Ishikawa (cell line): ENCODE data around the gene DAB1.

Experiments used
- CEBPB ChIP-seq: IDR thresholded peaks from 2 replicates; pipeline ENCODE4 v1.6.1; 2012
- CREB1 ChIP-seq: IDR thresholded peaks from 2 replicates; pipeline ENCODE4 v1.6.1; 2012; ENCODE audit warnings: low read depth
- EGR1 ChIP-seq: IDR thresholded peaks from 2 replicates; pipeline ENCODE4 v1.6.1; 2012
- EP300 ChIP-seq: IDR thresholded peaks from 2 replicates; pipeline ENCODE4 v1.6.1; 2012; ENCODE audit warnings: borderline replicate concordance
- FOXM1 ChIP-seq: IDR thresholded peaks from 2 replicates; pipeline ENCODE4 v1.6.1; 2012; ENCODE audit warnings: low read depth, borderline replicate concordance
- MAX ChIP-seq: IDR thresholded peaks from 2 replicates; pipeline ENCODE4 v1.6.1; 2012
- NFIC ChIP-seq: IDR thresholded peaks from 2 replicates; pipeline ENCODE4 v1.6.1; 2012
- RAD21 ChIP-seq: IDR thresholded peaks from 2 replicates; pipeline ENCODE4 v1.6.1; 2012; ENCODE audit warnings: low read depth
- REST ChIP-seq: IDR thresholded peaks from 2 replicates; pipeline ENCODE4 v1.6.1; 2012; ENCODE audit warnings: low read depth, mild to moderate bottlenecking
- TAF1 ChIP-seq: IDR thresholded peaks from 2 replicates; pipeline ENCODE4 v1.6.1; 2012; ENCODE audit warnings: low read depth, mild to moderate bottlenecking
- TCF12 ChIP-seq: IDR thresholded peaks from 2 replicates; pipeline ENCODE4 v1.6.1; 2012; ENCODE audit warnings: low read depth
- TEAD4 ChIP-seq: IDR thresholded peaks from 2 replicates; pipeline ENCODE4 v1.6.1; 2012
- YY1 ChIP-seq: IDR thresholded peaks from 2 replicates; pipeline ENCODE4 v1.6.1; 2012; ENCODE audit warnings: low read depth
- ZBTB7A ChIP-seq: IDR thresholded peaks from 2 replicates; pipeline ENCODE4 v1.6.1; 2012; ENCODE audit warnings: low read depth
- TF ChIP-seq, protein P1 (sequence below): IDR thresholded peaks from 2 replicates; pipeline ENCODE4 v1.6.1; 2012

Gene DAB1

DNA sequence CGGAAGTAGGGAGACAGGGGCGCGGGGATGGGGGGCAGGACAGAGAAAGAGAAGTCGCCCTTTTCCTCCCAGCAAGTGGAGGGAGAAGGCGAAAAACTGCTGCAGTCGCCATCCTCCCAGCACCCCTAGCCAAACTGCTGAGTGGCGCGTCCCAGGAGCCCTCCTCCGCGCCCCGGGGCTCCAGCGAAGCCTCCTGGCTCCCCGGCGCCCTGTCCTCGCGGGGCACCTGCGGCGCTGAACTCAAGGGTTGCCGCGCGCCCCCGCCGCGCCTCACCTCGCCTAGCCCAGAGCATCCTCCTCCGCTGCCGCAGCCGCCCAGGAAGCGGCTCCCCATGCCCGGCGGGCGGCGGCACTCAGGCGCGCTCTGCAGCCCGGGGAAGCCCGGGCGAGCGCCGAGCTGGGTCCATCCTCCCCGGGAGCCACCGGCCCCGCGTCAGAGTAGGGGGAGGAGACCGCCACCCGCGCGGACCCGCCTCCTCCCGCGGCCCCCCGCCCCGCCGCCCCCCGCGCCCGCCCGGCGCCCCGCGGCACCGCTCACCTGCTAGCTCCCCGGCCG lies at the start of gene DAB1:
Gene DAB1 (minus strand): TSS at position 405 of the 556 bp plus-strand sequence. CDS start 133,030 bp downstream, outside the sequence.
- no peak for TF ChIP-seq ZBTB7A
- TF ChIP-seq YY1 = no peak
- TF ChIP-seq EP300 = no peak
- TF ChIP-seq NFIC = no peak
- TF ChIP-seq TCF12 = no peak
- TF ChIP-seq TEAD4 = no peak
- TF ChIP-seq MAX = no peak
- TF ChIP-seq, protein P1, sequence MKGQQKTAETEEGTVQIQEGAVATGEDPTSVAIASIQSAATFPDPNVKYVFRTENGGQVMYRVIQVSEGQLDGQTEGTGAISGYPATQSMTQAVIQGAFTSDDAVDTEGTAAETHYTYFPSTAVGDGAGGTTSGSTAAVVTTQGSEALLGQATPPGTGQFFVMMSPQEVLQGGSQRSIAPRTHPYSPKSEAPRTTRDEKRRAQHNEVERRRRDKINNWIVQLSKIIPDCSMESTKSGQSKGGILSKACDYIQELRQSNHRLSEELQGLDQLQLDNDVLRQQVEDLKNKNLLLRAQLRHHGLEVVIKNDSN = no peak
- TF ChIP-seq RAD21 = no peak
- no peak for TF ChIP-seq CEBPB
- no peak for TF ChIP-seq CREB1
- TF ChIP-seq EGR1 = no peak
- TF ChIP-seq REST = no peak
- TF ChIP-seq FOXM1 = no peak
- TF ChIP-seq TAF1 = no peak

DNA sequence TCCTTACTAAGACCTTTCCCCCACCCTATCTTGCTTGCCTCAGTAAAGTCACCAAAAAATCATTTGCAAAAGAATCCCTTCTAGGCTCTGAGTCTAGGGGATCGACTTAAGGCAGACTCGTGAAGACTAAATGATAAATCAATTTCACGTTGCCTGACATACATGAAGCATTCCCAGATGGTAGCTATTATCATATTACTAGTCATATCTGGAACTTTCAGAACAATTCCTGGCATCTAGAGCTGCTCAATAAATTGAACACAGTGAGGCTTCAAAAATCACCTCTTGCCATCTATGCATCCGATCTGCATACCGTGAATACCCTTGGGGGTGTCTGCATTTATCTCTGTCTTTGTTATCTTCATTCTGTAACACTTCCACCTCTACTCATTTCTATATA lies 49.6 kb upstream of the DAB1 start:
- TF ChIP-seq EGR1 = no peak
- no peak for TF ChIP-seq TEAD4
- no peak for TF ChIP-seq TCF12
- TF ChIP-seq CEBPB = no peak
- TF ChIP-seq TAF1 = no peak
- no peak for TF ChIP-seq MAX
- no peak for TF ChIP-seq YY1
- no peak for TF ChIP-seq EP300
- TF ChIP-seq FOXM1 = no peak
- no peak for TF ChIP-seq RAD21
- no peak for TF ChIP-seq NFIC
- TF ChIP-seq ZBTB7A = no peak
- TF ChIP-seq CREB1 = no peak
- no peak for TF ChIP-seq REST
- TF ChIP-seq, protein P1 = no peak

- TF ChIP-seq NFIC = no peak
- no peak for TF ChIP-seq YY1
- no peak for TF ChIP-seq TEAD4
- no peak for TF ChIP-seq CREB1
- no peak for TF ChIP-seq MAX
- no peak for TF ChIP-seq ZBTB7A
Observed at GRCh38 chr1:57471995-57472394, 48.1 kb upstream of the DAB1 start.

DNA sequence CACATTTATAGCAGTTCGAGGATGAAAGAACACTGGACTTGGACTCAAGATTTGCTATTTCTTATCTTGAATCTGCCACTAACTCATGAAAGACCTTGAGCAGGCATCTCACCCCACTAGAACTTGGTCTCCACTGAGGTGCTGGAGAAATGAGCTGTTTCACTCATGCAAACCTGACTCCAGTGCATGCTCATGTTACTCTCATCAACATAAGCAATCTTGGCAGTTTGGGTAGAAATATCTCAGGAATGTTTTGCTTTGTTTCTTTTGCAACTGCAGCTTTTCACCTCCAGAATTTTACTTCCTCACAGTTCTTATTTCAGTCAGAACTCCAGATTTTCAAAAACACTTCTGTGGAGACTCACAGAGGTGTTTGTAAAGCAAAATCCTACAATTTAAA lies 46.2 kb upstream of the DAB1 start:
- TF ChIP-seq CREB1 (no peak), RAD21 (no peak)
- TF ChIP-seq, protein P1 = no peak

DNA sequence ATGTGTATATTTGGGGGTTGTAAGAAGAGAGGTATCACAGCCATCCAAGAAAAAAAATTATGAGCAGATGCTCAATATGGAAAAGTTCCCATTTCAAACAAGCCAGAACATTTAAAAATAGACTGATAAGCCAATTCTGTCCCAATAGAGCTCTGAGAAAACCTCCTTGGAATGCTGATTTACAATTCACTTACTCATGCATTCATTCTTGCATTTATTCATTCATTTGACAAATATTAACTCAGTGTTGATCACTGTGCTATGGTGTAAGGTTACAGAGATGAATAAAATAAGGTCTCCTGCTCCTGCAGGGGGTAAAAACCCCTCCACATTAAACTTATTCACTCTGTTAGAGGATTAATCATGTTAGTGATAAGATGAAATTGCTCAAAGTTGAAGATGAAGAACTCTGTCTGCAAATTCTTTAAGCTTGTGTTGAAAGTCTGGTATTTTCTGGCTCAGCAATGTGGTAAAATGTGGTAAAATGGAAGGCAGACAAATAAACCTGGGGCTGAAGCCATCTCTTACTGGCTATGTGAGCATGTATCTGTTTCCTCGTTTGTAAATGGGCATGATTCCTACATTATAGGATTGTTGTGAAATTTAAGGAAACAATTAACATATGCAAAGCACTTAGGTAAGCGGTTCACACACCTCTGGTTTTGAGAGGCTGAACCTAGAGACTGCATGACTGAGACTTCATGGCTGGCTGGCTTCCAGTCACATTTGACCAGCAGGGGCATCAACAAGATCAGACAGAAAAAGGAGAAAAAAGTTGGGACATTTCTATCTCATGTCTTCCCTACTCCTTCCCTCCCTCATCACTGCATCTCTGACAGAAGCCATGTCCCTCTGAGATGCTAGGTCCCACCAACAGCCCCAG lies 45.0 kb upstream of the DAB1 start:
- TF ChIP-seq TAF1 = no peak

GRCh38 chr1:57467830-57468229 lies 44.0 kb upstream of the DAB1 start:
- TF ChIP-seq YY1 (no peak), REST (no peak), MAX (no peak), RAD21 (no peak), ZBTB7A (no peak), EP300 (no peak)
